Hypothalamus (tissue), 51 donors: Measurements from ENCODE around the gene NRP2.

ENCODE experiments used
- DNase-seq, 51 donors: peaks; one replicate each; lab custom pipeline; 2025; lab: John Stamatoyannopoulos, UW

The NRP2 gene

DNA sequence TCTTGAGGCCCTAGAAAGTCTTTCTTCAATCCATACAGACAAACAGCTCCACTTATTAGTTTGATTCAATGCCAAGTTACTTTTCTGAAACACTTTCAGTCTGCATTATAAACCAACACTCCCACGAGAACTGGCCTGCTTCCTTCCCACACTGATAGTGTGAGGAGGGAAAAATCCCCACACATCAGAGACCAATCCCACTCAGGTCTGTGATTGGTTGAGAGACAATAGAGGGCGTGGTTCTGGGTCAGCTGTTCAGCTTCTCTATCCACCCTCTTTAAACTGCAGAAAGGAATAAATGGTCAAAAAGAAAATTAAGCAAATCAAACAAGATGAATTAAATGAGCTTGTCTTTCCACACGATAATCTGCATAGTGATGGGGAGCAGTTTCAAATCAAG is 152.5 kb downstream of the NRP2 start:
- no peak for DNase-seq

DNA sequence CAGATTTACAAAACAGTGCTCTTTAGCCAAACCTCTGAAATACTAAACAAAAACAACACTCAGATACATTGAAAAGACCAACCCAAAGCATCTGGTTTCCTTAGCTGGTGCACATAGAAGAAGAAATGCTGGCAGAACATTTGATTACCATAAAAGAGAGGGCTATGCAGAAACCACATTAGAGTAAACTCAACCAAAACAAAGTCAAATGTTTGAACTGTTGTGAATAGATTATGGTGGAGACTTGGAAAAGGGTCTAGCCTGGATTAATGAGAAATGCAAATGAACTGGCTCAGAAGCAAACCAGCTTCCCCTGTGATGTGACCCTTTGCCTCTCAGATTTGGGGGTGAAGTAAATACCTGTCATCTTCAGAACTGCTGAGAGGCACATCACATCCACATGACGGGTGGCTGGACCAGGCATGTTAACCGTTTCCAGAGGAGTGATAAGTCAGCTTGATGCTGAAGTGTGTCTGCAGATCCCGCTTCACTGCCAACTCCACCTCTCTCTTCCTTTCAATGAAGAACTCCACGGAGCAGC is 153.0 kb downstream of the NRP2 start:
- DNase-seq = no peak

- no peak for DNase-seq
Measured at GRCh38 chr2:205835923-205836322, 153.6 kb downstream of the NRP2 start.

DNA sequence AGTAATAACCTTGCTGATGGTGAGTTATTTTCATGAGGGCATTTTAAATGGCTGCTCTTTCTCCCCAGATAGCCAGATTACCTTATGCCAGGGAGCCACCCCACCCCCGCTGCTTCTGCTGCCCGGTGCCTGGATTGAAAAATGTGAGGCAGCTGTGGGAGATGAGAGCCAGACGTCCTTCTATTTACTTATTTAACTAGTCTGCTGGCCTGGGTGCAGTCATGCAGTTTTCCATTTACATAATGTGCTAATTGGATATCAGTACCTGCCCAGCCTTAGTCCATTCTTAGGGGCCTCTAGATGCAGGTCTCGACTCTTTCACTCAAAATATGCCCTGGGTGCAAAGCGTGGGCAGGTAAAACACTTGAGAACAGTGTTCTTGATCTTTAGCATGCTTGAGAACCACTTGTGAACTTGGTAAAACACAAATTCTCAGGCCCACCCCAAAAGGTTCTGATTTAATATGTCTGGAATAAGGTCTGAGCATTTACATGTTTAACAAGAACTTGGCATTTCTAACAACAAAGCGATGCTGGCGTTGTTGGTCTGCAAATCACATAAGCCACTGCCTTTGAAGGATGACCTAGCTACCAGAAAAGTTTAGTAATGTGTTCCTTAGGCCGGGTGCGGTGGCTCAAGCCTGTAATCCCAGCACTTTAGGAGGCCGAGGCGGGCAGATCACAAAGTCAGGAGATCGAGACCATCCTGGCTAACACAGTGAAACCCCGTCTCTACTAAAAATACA is 154.3 kb downstream of the NRP2 start:
- DNase-seq = no peak

DNA sequence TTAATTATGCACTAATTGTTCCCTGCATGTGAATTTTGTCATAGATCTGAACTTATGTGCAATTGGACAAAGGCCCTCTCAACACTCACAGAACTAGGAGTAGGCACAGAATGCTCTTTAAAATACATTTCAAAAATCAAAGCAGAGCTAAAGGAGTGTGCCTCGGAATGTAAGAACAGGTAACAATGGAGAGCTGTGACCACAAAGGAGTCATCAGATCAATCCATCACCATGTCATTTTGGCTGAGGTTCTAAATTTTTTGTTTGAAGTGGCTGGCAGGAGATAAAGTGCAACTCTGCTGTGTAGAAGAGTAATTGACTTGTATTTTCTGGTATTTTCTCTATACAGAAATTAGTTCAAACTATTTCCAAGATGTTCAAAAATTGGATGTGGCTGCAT is 155.4 kb downstream of the NRP2 start:
- DNase-seq = no peak

DNA sequence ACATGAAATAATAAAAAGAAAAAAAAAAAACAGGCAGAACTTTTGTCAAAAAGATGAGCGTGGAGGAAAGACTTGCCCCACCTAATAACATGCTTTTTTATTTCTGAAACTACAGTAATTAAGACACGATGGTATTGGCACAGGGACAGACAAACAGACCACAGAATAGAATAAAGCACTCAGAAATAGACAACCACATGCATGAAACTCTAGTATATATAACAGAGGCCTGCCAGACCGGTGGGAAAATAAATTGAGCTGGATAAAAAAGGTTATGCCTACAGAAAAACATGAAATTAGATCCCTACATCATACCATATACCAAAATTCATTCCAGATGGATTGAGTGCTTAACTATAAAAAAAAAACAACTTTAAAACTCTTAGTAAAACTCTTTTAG is 163.1 kb downstream of the NRP2 start:
- DNase-seq = no peak
